Activated CD4-positive, CD25-positive, alpha-beta regulatory T cell (primary cell): ENCODE results near the gene GADD45GIP1.
"Not testable (repeated sequence)": the region's sequence is repeated elsewhere in the genome, so short reads cannot be mapped to it uniquely, and the experiment has no call there.

Source experiments
- DNase-seq, 4 experiments: peaks; one replicate each; lab custom pipeline; 2025; lab: John Stamatoyannopoulos, UW

Gene GADD45GIP1

GRCh38 chr19:12987781-12988180 is 30.8 kb upstream of the GADD45GIP1 start:
- no peak for DNase-seq

GRCh38 chr19:12987190-12987589 is 30.2 kb upstream of the GADD45GIP1 start:
- DNase-seq: no peak

GRCh38 chr19:12986726-12987125 is 29.7 kb upstream of the GADD45GIP1 start:
- DNase-seq: no peak

DNA sequence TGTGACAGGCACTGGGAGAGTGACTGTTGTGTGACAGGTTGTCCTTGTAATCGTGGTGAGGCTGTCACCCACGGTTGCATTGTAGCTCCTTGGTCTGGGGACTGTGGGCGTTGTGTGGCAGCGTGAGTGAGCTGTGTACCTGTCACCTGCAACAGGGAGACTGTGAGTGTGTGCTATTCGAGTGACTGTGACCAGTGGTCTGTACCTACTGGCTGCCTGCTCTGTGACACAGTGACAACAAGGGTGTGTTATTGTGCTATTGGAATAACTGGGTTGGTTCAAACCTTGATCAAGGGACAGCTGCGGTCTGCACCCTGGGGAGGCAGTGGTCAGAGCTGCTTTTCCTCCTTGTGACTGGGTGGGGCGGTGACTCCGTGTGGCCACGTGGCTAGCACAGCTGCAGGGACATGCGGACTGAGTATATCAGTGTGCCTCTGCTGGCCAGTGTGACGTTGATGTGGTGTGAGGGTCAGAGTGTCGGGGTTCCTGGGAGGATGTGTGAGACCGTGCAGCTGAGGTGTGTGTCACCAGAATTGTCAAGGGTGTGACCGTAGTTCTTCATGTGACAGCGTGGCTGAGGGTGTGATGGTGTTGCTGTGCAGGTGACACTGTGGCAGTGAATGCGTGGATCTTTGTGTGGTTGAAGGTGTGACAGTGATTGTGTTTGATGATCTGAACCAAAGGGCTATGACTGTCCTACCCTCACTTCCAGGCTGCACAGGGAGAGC is 28.2 kb upstream of the GADD45GIP1 start:
- no peak for DNase-seq

DNA sequence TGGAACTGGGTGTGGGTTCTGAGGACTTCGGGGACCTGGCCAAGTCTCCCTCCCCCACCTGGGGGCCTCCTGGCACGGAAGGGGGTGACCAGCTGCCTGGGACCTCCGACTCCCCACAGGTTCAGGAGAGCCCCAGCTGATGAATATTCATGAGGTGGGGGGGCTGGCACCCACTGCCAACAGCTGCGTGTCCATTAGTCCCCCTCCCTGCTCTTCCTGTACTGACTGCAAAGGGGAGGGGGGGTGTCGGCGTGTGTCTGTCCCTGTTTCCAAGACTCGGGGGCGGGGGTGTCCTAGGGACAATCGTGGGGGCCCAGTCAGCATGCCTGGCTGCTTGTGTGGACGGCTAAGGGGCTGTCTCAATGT is 27.6 kb upstream of the GADD45GIP1 start:
- no peak for DNase-seq

GRCh38 chr19:12984143-12984627 is 27.2 kb upstream of the GADD45GIP1 start:
- no peak for DNase-seq

GRCh38 chr19:12983542-12984142 is 26.6 kb upstream of the GADD45GIP1 start:
- DNase-seq: peak; percentile 57 to 68 (median 68)

DNA sequence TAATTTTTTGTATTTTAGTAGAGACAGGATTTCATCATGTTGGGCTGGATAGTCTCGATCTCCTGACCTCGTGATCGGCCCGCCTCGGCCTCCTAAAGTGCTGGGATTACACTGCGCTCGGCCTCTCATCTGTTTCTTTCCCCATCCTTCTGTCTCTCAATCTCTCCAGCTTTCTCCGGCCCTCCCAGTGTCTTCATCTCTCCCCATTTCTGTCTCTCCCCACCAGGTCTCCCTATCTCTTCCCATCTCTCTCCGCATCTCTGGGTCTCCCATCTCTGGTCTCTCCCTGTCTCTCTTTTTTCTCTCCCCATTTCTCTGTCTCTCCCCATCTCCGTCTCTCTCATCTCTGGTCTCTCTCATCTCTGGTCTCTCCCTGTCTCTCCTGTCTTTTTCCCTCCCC is 26.1 kb upstream of the GADD45GIP1 start:
- no peak for DNase-seq

- DNase-seq: no peak
Observed at GRCh38 chr19:12982648-12983047, 25.6 kb upstream of the GADD45GIP1 start.

- no peak for DNase-seq
Observed at GRCh38 chr19:12979974-12980373, 23.0 kb upstream of the GADD45GIP1 start.

DNA sequence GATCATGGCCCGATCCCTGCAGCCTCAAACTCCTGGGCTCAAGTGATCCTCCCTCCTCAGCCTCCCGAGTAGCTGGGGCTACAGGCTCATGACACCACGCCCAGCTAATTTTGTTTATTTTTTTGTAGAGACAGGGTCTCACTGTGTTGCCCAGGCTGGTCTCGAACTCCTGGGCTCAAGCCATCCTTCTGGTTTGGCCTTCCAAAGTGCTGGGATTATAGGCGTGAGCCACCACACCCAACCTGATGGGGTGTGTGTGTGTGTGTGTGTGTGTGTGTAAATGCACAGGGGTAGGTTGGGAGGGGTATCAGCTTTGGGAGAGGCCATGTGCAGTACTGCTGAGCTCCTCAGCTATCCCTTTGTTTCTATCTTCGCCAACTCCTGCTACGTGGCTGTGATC is 19.1 kb upstream of the GADD45GIP1 start:
- not testable (repeated sequence) for DNase-seq

DNA sequence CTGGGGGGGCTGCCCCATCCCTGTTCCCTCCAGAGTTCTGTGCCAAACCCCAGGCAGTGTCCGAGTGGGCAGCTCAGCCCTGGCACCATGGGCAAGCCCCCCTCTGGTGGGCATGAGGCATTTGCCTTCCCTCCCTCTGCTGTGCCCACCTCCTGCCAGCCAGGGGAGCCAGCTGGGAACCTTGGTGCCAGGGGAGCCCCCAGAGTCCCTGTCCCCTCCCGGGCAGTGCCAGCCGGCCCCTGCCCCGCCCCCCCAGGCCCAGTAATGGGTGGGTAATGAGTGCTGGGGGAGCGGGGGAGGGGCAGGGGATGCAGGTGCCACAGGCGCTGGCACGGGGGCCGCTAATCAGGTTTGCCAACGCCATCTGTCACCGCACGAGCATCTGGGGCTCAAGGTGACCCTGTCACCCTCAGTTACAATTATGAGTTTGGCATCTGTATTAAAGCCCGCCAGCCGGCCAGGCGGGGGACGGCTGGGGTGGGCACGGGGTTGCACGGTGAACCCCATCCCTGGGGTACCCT is 18.3 kb upstream of the GADD45GIP1 start:
- DNase-seq: no peak

DNA sequence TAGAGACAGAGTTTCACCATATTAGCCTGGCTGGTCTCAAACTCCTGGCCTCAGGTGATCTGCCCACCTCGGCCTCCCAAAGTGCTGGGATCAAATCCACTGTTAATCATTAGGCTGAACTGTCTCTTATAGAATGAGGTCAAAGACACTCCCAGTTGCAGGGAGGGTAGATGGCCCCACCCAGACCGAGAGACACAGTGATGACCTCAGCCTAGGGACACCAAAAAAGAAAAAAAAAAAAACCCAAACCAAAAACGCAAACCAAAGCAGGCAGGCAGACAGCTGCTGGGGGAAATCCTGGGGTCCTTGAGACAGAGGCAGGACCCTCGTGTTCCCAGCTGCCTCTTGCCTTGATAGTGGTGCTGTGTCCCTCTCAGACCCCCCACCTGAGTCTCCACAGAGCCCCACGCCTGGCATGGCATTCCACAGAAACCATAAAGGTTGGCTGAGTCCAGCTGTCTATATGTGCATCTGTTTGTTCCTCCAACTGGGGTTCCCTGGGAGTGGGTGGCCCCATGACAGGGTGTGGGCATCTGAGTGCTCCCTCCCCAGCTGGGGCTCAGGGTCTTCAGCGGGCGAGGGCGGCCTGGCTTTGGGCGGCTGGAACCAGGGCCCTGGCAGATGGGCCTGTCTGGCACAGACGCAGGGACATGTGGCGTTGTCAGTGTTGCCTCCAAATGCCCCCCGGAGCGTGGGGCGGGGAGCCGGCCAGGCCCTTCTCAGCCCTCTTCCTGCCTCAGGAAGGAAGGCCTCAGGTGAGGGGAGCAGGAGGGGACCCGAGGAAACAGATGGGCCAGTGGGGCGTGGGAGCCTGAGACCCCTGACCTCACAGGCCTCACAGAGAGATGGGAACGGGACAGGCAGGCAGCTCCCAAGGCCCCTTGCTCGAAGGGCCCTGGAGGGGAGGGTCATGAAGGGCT is 17.5 kb upstream of the GADD45GIP1 start:
- DNase-seq: no peak

DNA sequence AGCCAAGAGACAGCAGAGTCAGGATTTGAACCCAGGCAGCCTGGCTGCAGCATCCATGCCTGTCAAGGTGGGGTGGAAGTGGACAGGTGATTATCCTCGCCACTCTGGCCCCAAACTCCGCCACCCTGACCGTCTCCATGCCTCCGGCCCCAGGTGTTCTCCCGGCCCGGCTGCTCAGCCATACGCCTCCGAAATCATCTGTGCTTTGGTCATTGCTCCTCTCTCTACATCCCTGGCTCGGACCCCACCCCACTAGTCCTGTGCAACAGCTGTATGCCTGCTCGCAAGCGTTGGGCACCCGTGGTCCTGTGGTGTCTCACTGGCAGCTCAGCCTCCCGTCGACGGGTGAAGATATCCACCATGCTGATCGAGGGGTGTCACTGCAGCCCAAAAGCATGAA is 16.2 kb upstream of the GADD45GIP1 start:
- no peak for DNase-seq

- DNase-seq: no peak
Observed at GRCh38 chr19:12970070-12970820, 13.2 kb upstream of the GADD45GIP1 start.

DNA sequence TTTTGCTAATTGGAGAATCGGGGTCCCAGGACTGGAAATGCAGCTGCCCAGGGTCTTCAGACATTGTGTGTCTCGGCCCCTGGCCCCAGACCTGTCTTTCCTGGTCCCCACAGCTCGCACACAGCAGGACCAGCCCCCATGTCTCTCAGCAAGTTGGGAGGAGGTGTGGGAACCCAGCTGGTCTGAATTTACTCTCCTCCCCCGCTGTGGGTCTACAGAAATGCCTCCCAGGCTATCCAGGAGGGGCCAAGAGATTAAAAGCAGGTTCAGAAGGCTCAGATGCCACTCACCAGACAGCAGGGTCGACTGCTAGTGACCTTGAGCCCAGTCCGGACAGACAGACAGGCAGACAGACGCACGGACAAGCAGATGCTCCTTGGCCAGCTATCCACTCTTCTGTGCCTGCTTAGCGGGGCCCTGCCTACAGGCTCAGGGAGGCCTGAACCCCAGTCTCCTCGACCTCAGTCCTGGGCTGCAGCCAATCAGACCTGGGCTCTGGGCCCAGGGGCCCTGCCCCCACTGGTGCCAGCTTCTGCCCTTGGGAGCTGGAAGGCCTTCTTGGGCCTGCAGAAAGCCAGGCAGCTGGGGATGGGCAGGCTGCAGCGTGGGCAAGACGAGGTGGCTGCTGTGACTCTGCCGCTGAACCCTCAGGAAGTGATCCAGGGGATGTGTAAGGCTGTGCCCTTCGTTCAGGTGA is 12.4 kb upstream of the GADD45GIP1 start, which contains the start of gene DAND5:
Gene DAND5 (plus strand): TSS at position 285 of the 697 bp plus-strand sequence. CDS start 85 bp downstream, at position 370.
- no peak for DNase-seq

DNA sequence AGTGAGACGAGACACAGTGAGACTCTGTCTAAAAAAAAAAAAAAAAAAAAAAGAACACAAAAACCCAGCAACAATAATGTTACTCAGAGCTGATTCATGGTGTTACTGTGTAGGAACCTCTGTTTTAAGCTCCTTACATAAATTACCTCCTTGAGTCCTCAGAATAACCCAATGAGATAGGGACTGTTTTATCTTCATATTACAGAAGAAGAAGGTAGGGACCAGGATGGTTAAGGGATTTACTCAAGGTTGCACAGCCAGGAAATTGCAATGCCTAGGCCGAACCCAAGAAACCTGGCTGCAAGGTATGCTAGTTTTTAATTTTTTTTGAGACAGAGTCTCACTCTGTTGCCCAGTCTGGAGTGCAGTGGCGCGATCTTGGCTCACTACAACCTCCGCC is 10.9 kb upstream of the GADD45GIP1 start:
- no peak for DNase-seq

- DNase-seq: no peak
Observed at GRCh38 chr19:12965812-12966135, 8.8 kb upstream of the GADD45GIP1 start.

GRCh38 chr19:12965017-12965811 is 8.2 kb upstream of the GADD45GIP1 start:
- DNase-seq: peak; percentile 62 to 83 (median 70)

DNA sequence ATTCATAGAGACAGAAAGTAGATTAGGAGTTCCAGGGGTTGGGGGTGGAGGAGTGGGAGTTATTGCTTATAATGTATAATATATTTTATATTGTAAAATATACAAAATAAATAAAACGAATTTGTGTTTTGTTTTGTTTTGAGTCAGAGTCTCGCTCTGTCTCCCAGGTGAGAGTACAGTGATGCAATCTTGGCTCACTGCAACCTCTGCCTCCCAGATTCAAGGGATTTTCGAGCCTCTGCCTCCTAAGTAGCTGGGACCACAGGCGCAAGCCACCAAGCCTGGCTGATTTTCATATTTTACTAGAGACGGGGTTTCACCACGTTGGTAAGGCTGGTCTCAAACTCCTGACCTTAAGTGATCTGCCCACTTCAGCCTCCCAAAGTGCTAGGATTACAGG is 2.5 kb upstream of the GADD45GIP1 start:
- DNase-seq: no peak
